Measurements from ENCODE around the gene AATF.
A peak's percentile ranks its signal among the peaks of the same experiment; 100 is the strongest.

Gene AATF

GRCh38 chr17:37043201-37043600 lies 94.4 kb downstream of the AATF start:
- no peak for DNase-seq (ENCODE audit: low read depth)
- no peak overlapping the region for H3K4me3 ChIP-seq (ENCODE audit: low read depth, low read length)
- TF ChIP-seq MYC (IDR thresholded peaks at IDR 0.05; ENCODE audit: low read depth, low read length) (no peak), POLR2A (IDR thresholded peaks at IDR 0.05; ENCODE audit: extremely low read depth, insufficient read length) (no peak), MAX (IDR thresholded peaks at IDR 0.05; ENCODE audit: low read depth, low read length) (no peak), CTCF (IDR thresholded peaks at IDR 0.05; ENCODE audit: low read depth, low read length) (no peak)

- H3K4me3 ChIP-seq (ENCODE audit: low read depth, low read length), result no peak overlapping the region
- TF ChIP-seq MAX (IDR thresholded peaks at IDR 0.05; ENCODE audit: low read depth, low read length) (no peak), MYC (IDR thresholded peaks at IDR 0.05; ENCODE audit: low read depth, low read length) (no peak), POLR2A (IDR thresholded peaks at IDR 0.05; ENCODE audit: extremely low read depth, insufficient read length) (no peak), CTCF (IDR thresholded peaks at IDR 0.05; ENCODE audit: low read depth, low read length) (no peak)
- DNase-seq (ENCODE audit: low read depth), result peak; percentile 21
Observed at GRCh38 chr17:37045351-37045922, 96.7 kb downstream of the AATF start.

GRCh38 chr17:37047631-37048104 lies 98.9 kb downstream of the AATF start:
- no peak for TF ChIP-seq MYC (IDR thresholded peaks at IDR 0.05; ENCODE audit: low read depth, low read length)
- TF ChIP-seq MAX (IDR thresholded peaks at IDR 0.05; ENCODE audit: low read depth, low read length), result 0 out of 2 replicates have a peak, but pooled peaks have one; percentile 40
- peak; percentile 92 for TF ChIP-seq CTCF (IDR thresholded peaks at IDR 0.05; ENCODE audit: low read depth, low read length)
- TF ChIP-seq POLR2A (IDR thresholded peaks at IDR 0.05; ENCODE audit: extremely low read depth, insufficient read length), result no peak
- peak; percentile 85 for DNase-seq (ENCODE audit: low read depth)
- no peak overlapping the region for H3K4me3 ChIP-seq (ENCODE audit: low read depth, low read length)

- DNase-seq (ENCODE audit: low read depth), result no peak
- no peak overlapping the region for H3K4me3 ChIP-seq (ENCODE audit: low read depth, low read length)
- TF ChIP-seq MAX (IDR thresholded peaks at IDR 0.05; ENCODE audit: low read depth, low read length) (no peak), POLR2A (IDR thresholded peaks at IDR 0.05; ENCODE audit: extremely low read depth, insufficient read length) (no peak), MYC (IDR thresholded peaks at IDR 0.05; ENCODE audit: low read depth, low read length) (no peak), CTCF (IDR thresholded peaks at IDR 0.05; ENCODE audit: low read depth, low read length) (no peak)
Observed at GRCh38 chr17:37048811-37049210, 100.1 kb downstream of the AATF start.

- DNase-seq (ENCODE audit: low read depth), result no peak
- TF ChIP-seq MYC (IDR thresholded peaks at IDR 0.05; ENCODE audit: low read depth, low read length), result no peak
- no peak for TF ChIP-seq MAX (IDR thresholded peaks at IDR 0.05; ENCODE audit: low read depth, low read length)
- TF ChIP-seq POLR2A (IDR thresholded peaks at IDR 0.05; ENCODE audit: extremely low read depth, insufficient read length), result no peak
- no peak for TF ChIP-seq CTCF (IDR thresholded peaks at IDR 0.05; ENCODE audit: low read depth, low read length)
- H3K4me3 ChIP-seq (ENCODE audit: low read depth, low read length), result no peak overlapping the region
Observed at GRCh38 chr17:37050920-37051319, 102.2 kb downstream of the AATF start.

Measured in NB4 (cell line).